Measurements from ENCODE around the gene UMODL1.

GRCh38 chr21:42071146-42071737, at the start of gene UMODL1:
- TF ChIP-seq CTCF (IDR thresholded peaks at IDR 0.05; ENCODE audit: low read depth, low read length) (no peak), POLR2A (IDR thresholded peaks at IDR 0.05; ENCODE audit: extremely low read depth, insufficient read length) (no peak)

Measured in NB4 (cell line).